GM12878 (cell line): ENCODE measurements around the gene NRP1.

ENCODE experiments used
- FOS ChIP-seq: IDR thresholded peaks from 3 replicates; pipeline ENCODE4 v1.6.1; 2011; ENCODE audit warnings: borderline replicate concordance; ENCODE audit not compliant: insufficient read length; ENCODE audit errors: extremely low read depth
- POLR2A ChIP-seq: IDR thresholded peaks from 2 replicates; pipeline ENCODE4 v1.6.1; 2011; ENCODE audit warnings: low read depth, mild to moderate bottlenecking, low read length
- TF ChIP-seq, protein P1 (sequence below): IDR thresholded peaks from 2 replicates; pipeline ENCODE4 v1.6.1; 2012; ENCODE audit warnings: low read depth, low read length, improper control_type of control experiment
- TF ChIP-seq, protein P2 (sequence below): fragments of 450-650 bp; IDR thresholded peaks from 2 replicates; pipeline ENCODE4 v1.6.1; 2014; ENCODE audit warnings: mild to moderate bottlenecking
- TF ChIP-seq, protein P3 (sequence below), 3 experiments: IDR thresholded peaks in 2 of 3; conservative IDR thresholded peaks in 1 of 3; 2 replicates each; pipeline ENCODE4 v1.5.1; 2011; ENCODE audit warnings: low read depth in 3 of 3, low read length in 3 of 3, mild to moderate bottlenecking in 3 of 3, control low read depth in 2 of 3, moderate library complexity in 2 of 3, inconsistent platforms in 1 of 3, mixed read lengths in 1 of 3; ENCODE audit not compliant: control insufficient read depth in 2 of 3, insufficient read depth in 1 of 3; ENCODE audit errors: extremely low read depth in 1 of 3

DNA sequence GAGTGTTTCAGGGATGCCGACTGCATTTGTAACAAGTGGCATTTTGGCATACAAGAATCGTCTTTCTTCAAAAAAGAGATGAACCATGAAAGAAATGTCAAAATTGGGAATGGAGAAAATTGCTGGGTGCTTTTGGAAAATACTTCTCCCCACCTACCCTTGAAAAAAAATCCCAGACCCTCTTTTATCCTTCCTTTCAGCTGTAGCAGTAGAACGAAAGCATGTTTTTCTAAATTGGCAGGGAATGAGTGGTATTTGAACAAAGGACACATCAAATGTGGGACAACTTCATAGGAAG lies 187.5 kb downstream of the NRP1 start:
- TF ChIP-seq FOS: no peak
- TF ChIP-seq, protein P1, sequence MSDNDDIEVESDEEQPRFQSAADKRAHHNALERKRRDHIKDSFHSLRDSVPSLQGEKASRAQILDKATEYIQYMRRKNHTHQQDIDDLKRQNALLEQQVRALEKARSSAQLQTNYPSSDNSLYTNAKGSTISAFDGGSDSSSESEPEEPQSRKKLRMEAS: no peak
- TF ChIP-seq, protein P2, sequence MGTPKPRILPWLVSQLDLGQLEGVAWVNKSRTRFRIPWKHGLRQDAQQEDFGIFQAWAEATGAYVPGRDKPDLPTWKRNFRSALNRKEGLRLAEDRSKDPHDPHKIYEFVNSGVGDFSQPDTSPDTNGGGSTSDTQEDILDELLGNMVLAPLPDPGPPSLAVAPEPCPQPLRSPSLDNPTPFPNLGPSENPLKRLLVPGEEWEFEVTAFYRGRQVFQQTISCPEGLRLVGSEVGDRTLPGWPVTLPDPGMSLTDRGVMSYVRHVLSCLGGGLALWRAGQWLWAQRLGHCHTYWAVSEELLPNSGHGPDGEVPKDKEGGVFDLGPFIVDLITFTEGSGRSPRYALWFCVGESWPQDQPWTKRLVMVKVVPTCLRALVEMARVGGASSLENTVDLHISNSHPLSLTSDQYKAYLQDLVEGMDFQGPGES: no peak
- no peak for TF ChIP-seq POLR2A
- TF ChIP-seq, protein P3, sequence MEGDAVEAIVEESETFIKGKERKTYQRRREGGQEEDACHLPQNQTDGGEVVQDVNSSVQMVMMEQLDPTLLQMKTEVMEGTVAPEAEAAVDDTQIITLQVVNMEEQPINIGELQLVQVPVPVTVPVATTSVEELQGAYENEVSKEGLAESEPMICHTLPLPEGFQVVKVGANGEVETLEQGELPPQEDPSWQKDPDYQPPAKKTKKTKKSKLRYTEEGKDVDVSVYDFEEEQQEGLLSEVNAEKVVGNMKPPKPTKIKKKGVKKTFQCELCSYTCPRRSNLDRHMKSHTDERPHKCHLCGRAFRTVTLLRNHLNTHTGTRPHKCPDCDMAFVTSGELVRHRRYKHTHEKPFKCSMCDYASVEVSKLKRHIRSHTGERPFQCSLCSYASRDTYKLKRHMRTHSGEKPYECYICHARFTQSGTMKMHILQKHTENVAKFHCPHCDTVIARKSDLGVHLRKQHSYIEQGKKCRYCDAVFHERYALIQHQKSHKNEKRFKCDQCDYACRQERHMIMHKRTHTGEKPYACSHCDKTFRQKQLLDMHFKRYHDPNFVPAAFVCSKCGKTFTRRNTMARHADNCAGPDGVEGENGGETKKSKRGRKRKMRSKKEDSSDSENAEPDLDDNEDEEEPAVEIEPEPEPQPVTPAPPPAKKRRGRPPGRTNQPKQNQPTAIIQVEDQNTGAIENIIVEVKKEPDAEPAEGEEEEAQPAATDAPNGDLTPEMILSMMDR (IDR thresholded peaks at IDR 0.05 in 2 of 3, conservative IDR thresholded peaks at IDR 0.05 in 1 of 3; ENCODE audit: control insufficient read depth in 2 of 3, extremely low read depth in 1 of 3, insufficient read depth in 1 of 3, low read depth in 3 of 3, low read length in 3 of 3): no peak
